Karpas-422 (cell line): ENCODE measurements around the gene SLC24A3. TPM values are rescaled to one million over a fixed set of nuclear protein-coding genes. Genes with fewer than 3 reads are reported as not detected.

Source experiments
- DNase-seq: peaks from one replicate; pipeline ENCODE4 v3.0.0-alpha.2; 2015
- H2AFZ ChIP-seq: fragments of 200-600 bp; sonication (generic); 2 replicates; pipeline ENCODE4 v1.6.1; 2014; ENCODE audit warnings: antibody characterized with exemption, low read length, mixed read lengths
- H3K27ac ChIP-seq: fragments of 200-600 bp; sonication (generic); 2 replicates; pipeline ENCODE4 v1.5.1; 2014; ENCODE audit warnings: mild to moderate bottlenecking, low read length, moderate library complexity
- H3K27me3 ChIP-seq: fragments of 200-600 bp; sonication (generic); 2 replicates; pipeline ENCODE4 v1.6.1; 2014; ENCODE audit warnings: low read length, mixed read lengths
- H3K36me3 ChIP-seq: fragments of 200-600 bp; sonication (generic); 2 replicates; pipeline ENCODE4 v1.6.1; 2014; ENCODE audit warnings: low read length, mixed read lengths; ENCODE audit not compliant: insufficient read depth
- H3K4me1 ChIP-seq: fragments of 200-600 bp; sonication (generic); 2 replicates; pipeline ENCODE4 v1.6.1; 2014; ENCODE audit warnings: mild to moderate bottlenecking, low read length, mixed read lengths
- H3K4me2 ChIP-seq: fragments of 200-600 bp; sonication (generic); 2 replicates; pipeline ENCODE4 v1.6.1; 2014; ENCODE audit warnings: low read length, low read depth, mild to moderate bottlenecking; ENCODE audit not compliant: poor library complexity, severe bottlenecking
- H3K4me3 ChIP-seq: fragments of 200-600 bp; sonication (generic); 2 replicates; pipeline ENCODE4 v1.5.1; 2014; ENCODE audit warnings: mild to moderate bottlenecking, antibody characterized with exemption, low read length, mixed read lengths
- H3K79me2 ChIP-seq: fragments of 200-600 bp; sonication (generic); 2 replicates; pipeline ENCODE4 v1.6.1; 2014; ENCODE audit warnings: mild to moderate bottlenecking, low read length, mixed read lengths
- H3K9ac ChIP-seq: fragments of 200-600 bp; sonication (generic); 2 replicates; pipeline ENCODE4 v1.6.0; 2014; ENCODE audit warnings: low read length
- H3K9me2 ChIP-seq: fragments of 200-600 bp; sonication (generic), shearing (Covaris generic); replicated peaks from 2 replicates; pipeline ENCODE4 v1.6.0; 2014; ENCODE audit warnings: mild to moderate bottlenecking, low read length, moderate library complexity; ENCODE audit not compliant: insufficient read depth
- H3K9me3 ChIP-seq: fragments of 300-700, 200-600 bp; sonication (generic); 2 replicates; pipeline ENCODE4 v1.6.1; 2014; ENCODE audit warnings: low read length, mixed read lengths
- H4K20me1 ChIP-seq: fragments of 200-600 bp; sonication (generic); 2 replicates; pipeline ENCODE4 v1.6.1; 2014; ENCODE audit warnings: mild to moderate bottlenecking, antibody characterized with exemption, low read length, low read depth; ENCODE audit not compliant: insufficient read depth
- total RNA-seq: library from RNA; depleted of rRNA; stranded (reverse); fragments of >200 nt; shearing (Covaris generic); gene quantifications from 2 replicates; pipeline ENCODE4 v1.2.3, GENCODE V29; 2014; ENCODE audit warnings: low replicate concordance

Gene SLC24A3
- total RNA-seq, 1 experiment from 2014 or later: not detected

GRCh38 chr20:19473216-19473921, 260.9 kb downstream of the SLC24A3 start:
- no peak for DNase-seq
- no peak overlapping the region for H2AFZ ChIP-seq

DNA sequence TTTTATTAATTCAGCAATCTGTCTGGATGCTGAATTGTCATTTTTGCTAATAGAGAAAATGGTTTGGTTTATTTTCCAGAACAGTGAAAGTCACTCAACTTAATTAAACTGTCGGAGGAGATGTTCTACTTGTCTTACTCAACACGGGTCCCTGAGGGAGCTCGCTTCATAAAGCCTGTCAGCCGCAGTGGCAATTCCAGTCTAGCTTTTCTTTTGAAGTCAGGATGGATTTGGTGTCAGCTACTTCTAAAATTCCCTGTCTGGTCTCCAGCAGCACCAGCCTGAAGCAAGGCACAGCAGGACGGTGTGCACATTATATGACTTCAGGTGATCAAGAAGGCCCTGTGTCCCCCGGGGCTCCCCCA, 261.5 kb downstream of the SLC24A3 start:
- DNase-seq: no peak
- Histone ChIP-seq H3K36me3 (no peaks in the 10 kb centered on the region), H3K9ac (no peak overlapping the region), H2AFZ (no peak overlapping the region), H3K4me2 (no peak overlapping the region), H3K4me1 (no peaks in the 10 kb centered on the region), H3K79me2 (no peaks in the 10 kb centered on the region), H3K27ac (no peak overlapping the region), H3K9me2 (no peaks in the 10 kb centered on the region), H4K20me1 (no peaks in the 10 kb centered on the region), H3K9me3 (no peaks in the 10 kb centered on the region), H3K27me3 (no peaks in the 10 kb centered on the region), H3K4me3 (no peak overlapping the region)

More at GRCh38 chr20:19473216-19473921, 260.9 kb downstream of the SLC24A3 start:
- no peak overlapping the region for H3K27ac ChIP-seq
- H3K4me1 ChIP-seq: no peaks in the 10 kb centered on the region
- H3K79me2 ChIP-seq: no peaks in the 10 kb centered on the region
- no peaks in the 10 kb centered on the region for H3K9me3 ChIP-seq
- no peak overlapping the region for H3K4me3 ChIP-seq
- H3K27me3 ChIP-seq: no peaks in the 10 kb centered on the region
- no peak overlapping the region for H3K9ac ChIP-seq
- H3K9me2 ChIP-seq: no peaks in the 10 kb centered on the region
- H3K36me3 ChIP-seq: no peaks in the 10 kb centered on the region
- H3K4me2 ChIP-seq: no peak overlapping the region
- no peaks in the 10 kb centered on the region for H4K20me1 ChIP-seq

DNA sequence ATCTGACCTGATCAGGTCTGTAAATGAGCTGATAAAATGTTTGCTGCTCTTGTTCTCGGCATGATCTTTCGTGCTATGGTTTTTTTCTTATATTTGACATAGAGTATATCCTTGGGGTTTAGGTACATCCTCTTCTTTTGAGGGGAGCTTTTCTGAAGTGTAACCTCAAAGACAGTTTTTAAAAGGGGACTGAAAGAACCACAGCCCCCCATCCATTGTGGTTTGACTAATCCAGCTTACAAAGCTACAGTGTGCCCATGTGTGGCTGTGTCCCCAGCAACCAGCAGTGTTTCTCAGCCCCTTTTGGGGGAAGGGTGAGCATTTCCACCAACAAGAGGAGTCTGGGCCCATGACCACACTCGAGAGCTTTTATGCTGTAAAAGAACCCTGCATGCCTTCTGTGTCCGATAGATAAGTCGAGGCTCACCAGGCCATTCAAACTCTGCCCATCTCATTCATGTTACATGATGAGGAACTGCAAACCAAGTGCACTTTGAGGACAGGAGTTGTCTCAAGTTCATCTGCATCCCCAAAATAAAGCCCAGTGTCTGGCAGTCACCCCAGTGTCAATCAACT, 266.0 kb downstream of the SLC24A3 start:
- Histone ChIP-seq H3K36me3 (no peaks in the 10 kb centered on the region), H3K9me3 (no peaks in the 10 kb centered on the region), H3K9ac (no peak overlapping the region), H3K9me2 (no peaks in the 10 kb centered on the region), H4K20me1 (no peaks in the 10 kb centered on the region), H3K79me2 (no peaks in the 10 kb centered on the region), H2AFZ (no peak overlapping the region), H3K4me1 (no peaks in the 10 kb centered on the region), H3K4me2 (no peak overlapping the region), H3K27me3 (no peaks in the 10 kb centered on the region), H3K4me3 (no peak overlapping the region), H3K27ac (no peak overlapping the region)
- no peak for DNase-seq

- H3K27ac ChIP-seq: no peak overlapping the region
- no peak overlapping the region for H2AFZ ChIP-seq
- DNase-seq: no peak
- no peaks in the 10 kb centered on the region for H4K20me1 ChIP-seq
- H3K4me1 ChIP-seq: no peaks in the 10 kb centered on the region
- H3K4me2 ChIP-seq: no peak overlapping the region
- H3K27me3 ChIP-seq: no peaks in the 10 kb centered on the region
- H3K36me3 ChIP-seq: no peaks in the 10 kb centered on the region
- no peaks in the 10 kb centered on the region for H3K79me2 ChIP-seq
- no peaks in the 10 kb centered on the region for H3K9me2 ChIP-seq
- no peak overlapping the region for H3K9ac ChIP-seq
- H3K9me3 ChIP-seq: no peaks in the 10 kb centered on the region
- H3K4me3 ChIP-seq: no peak overlapping the region
Observed at GRCh38 chr20:19482726-19483125, 270.3 kb downstream of the SLC24A3 start.

DNA sequence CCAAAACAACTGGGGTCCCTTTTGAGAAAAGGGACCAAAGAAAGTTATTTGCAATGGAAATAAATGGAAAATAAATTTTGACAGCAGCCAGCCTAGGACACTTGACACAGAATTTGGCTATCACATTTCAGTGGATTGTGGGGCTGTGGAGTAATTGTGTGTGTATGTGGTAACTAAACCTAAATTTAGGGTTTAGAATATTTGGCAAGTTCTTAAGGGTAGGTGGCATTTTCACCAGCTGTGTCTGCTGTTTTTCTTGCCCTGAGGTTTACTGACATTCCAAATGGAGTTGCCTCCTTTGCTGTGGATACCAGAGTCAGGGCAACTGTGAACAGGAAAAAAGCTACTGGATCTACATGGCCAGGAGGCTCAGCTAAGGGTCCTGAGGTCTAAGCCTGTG, 270.9 kb downstream of the SLC24A3 start:
- Histone ChIP-seq H3K36me3 (no peaks in the 10 kb centered on the region), H3K27ac (no peak overlapping the region), H2AFZ (no peak overlapping the region), H3K4me1 (no peaks in the 10 kb centered on the region), H3K27me3 (no peaks in the 10 kb centered on the region), H3K9me2 (no peaks in the 10 kb centered on the region), H3K9me3 (no peaks in the 10 kb centered on the region), H4K20me1 (no peaks in the 10 kb centered on the region), H3K4me2 (no peak overlapping the region), H3K79me2 (no peaks in the 10 kb centered on the region), H3K4me3 (no peak overlapping the region), H3K9ac (no peak overlapping the region)
- DNase-seq: no peak

DNA sequence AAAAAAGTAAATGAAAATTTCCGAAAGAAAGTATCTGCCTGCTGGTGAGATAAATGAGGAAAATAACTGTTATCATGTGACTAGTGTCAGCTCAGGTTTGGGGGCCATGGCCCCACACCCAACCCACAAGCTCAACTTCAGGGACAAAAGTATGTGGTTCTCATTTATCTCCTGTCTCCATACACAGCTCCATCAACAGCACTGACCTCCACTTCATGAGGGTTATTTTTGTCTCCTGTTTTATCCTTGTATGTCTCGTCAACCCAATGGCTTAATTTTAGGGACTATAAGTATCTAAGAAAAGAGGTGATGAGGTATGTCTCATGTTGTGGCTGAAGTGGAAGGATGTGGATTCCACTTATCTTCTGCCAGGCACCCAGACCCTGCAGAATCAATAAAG, 274.0 kb downstream of the SLC24A3 start:
- H2AFZ ChIP-seq: no peak overlapping the region
- no peaks in the 10 kb centered on the region for H3K9me2 ChIP-seq

GRCh38 chr20:19487420-19487819, 275.0 kb downstream of the SLC24A3 start:
- no peaks in the 10 kb centered on the region for H3K79me2 ChIP-seq
- no peak overlapping the region for H3K9ac ChIP-seq
- no peaks in the 10 kb centered on the region for H3K36me3 ChIP-seq
- no peaks in the 10 kb centered on the region for H3K9me2 ChIP-seq
- no peak overlapping the region for H3K27ac ChIP-seq
- no peaks in the 10 kb centered on the region for H4K20me1 ChIP-seq
- no peak for DNase-seq
- H2AFZ ChIP-seq: no peak overlapping the region
- no peaks in the 10 kb centered on the region for H3K27me3 ChIP-seq
- H3K4me2 ChIP-seq: no peak overlapping the region
- no peaks in the 10 kb centered on the region for H3K9me3 ChIP-seq
- H3K4me1 ChIP-seq: no peaks in the 10 kb centered on the region
- no peak overlapping the region for H3K4me3 ChIP-seq

More for the DNA sequence above, 274.0 kb downstream of the SLC24A3 start:
- Histone ChIP-seq H3K36me3 (no peaks in the 10 kb centered on the region), H3K9me3 (no peaks in the 10 kb centered on the region), H3K9ac (no peak overlapping the region), H3K27ac (no peak overlapping the region), H3K4me3 (no peak overlapping the region), H4K20me1 (no peaks in the 10 kb centered on the region), H3K27me3 (no peaks in the 10 kb centered on the region), H3K79me2 (no peaks in the 10 kb centered on the region), H3K4me1 (no peaks in the 10 kb centered on the region), H3K4me2 (no peak overlapping the region)
- no peak for DNase-seq

- no peaks in the 10 kb centered on the region for H4K20me1 ChIP-seq
- no peaks in the 10 kb centered on the region for H3K27me3 ChIP-seq
- H2AFZ ChIP-seq: no peak overlapping the region
- no peaks in the 10 kb centered on the region for H3K36me3 ChIP-seq
- no peaks in the 10 kb centered on the region for H3K9me2 ChIP-seq
- no peak overlapping the region for H3K27ac ChIP-seq
- no peaks in the 10 kb centered on the region for H3K4me1 ChIP-seq
- no peaks in the 10 kb centered on the region for H3K9me3 ChIP-seq
- H3K4me2 ChIP-seq: no peak overlapping the region
- H3K4me3 ChIP-seq: no peak overlapping the region
- no peak overlapping the region for H3K9ac ChIP-seq
- DNase-seq: no peak
- no peaks in the 10 kb centered on the region for H3K79me2 ChIP-seq
Observed at GRCh38 chr20:19491241-19491640, 278.8 kb downstream of the SLC24A3 start.
